GM21515 (cell line): Measurements from ENCODE around the gene PIP4P1.
"Not testable (repeated sequence)": the region's sequence is repeated elsewhere in the genome, so short reads cannot be mapped to it uniquely, and the experiment has no call there.

Source experiments
- ATAC-seq: cut with Tn5 transposase; IDR thresholded peaks from one replicate; pipeline ENCODE4 v1.9.1; 2021; ENCODE audit not compliant: unreplicated experiment

PIP4P1 gene

DNA sequence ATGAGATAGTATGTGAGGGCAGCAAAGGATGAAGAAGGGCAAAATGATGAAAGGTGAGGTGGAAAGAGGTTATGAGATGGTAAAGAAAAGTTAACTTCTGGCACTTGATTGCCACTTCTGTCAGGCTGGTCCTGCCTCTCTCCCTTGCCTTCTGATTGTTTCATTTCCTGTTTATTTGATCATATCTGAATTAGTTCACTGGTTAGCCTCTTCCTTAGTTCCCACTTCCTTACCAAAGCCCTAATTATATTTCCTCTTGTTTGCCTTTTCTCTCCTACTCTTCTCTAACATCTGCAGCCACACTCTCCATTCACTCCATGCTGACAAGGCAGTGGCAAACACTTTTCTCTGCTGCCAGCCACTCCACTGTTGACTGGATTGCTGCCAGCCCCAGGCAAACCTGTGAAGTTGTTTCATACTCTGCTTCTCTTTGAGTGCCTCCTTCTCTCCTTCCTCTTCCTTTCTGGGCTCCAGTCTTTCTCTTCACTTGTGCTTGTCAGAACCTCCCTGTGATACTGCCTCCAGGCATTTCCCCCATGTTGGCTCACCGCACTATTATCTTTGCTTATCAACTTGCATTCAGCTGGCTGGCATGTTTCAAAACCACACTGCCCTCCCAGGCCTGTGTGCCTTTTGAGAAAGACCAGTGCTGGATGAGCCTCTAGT is 16.1 kb upstream of the PIP4P1 start:
- no peak for ATAC-seq

DNA sequence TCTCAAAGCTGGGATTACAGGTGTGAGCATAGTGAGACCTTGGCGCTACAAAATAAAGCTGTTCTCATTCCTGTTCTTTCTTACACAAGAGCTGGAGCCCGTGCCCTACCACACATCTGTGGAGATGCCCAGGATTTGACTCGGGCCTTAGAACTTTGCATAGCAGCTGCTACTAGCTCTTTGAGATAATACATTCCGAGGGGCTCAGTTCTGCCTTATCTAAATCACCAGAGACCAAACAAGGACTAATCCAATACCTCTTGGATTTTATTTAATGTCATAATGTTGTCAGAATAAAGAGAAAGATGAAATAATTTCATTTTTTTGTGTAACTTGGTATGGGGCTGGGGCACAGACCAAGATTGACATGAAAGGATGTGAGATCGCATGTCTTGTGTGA is 15.5 kb upstream of the PIP4P1 start:
- no peak for ATAC-seq

- no peak for ATAC-seq
Measured at GRCh38 chr14:20472536-20473169, 11.4 kb upstream of the PIP4P1 start.

- ATAC-seq: no peak
Measured at GRCh38 chr14:20470603-20470901, 9.3 kb upstream of the PIP4P1 start.

DNA sequence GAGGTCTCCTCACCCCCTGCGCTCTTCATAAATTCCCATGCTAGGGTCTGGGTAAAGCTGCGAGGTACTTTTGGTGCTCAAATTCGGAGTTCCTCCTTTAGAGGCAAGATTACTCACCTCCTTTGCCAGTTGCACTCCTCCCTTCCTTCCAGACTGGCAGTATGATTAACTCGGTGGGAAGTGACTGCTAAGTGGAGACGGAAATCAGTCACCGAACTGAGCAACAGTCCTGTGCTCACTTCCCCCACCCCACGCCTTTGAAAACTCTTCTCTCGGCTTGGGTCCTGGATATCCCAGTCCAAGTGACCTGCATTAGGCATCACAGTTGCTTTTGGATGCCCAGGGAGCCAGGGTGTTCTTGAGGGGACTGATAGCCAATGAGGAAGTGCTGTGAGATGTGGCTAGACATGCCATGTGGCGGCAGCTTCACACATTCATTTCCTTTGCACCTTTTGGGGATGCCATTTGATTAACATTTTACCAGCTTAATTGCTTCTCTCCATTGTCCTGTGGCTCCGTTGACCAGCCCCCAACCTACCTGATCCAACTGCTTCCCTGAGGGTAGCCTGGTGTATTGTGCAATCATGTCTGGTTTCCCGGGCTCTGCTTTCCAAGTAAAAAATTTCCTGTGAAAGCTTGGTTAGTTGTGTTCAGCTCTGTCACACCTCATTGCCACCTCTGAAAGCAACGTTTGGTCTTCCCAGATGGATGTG is 8.8 kb upstream of the PIP4P1 start:
- peak; percentile 19 for ATAC-seq

GRCh38 chr14:20469242-20469889 is 8.1 kb upstream of the PIP4P1 start, which contains the start of gene PNP:
TSS of gene PNP (plus strand) at chr14:20469406. CDS start at chr14:20469525, 119 bp downstream.
- ATAC-seq: peak; percentile 94

- no peak for ATAC-seq
Measured at GRCh38 chr14:20468764-20469241, 7.6 kb upstream of the PIP4P1 start.

GRCh38 chr14:20460458-20461224 is 593 bp downstream of the PIP4P1 start:
- ATAC-seq: peak; percentile 6

- ATAC-seq: no peak
Measured at GRCh38 chr14:20458031-20458789, 3.0 kb downstream of the PIP4P1 start.

GRCh38 chr14:20456971-20457370 is 4.3 kb downstream of the PIP4P1 start:
- no peak for ATAC-seq

DNA sequence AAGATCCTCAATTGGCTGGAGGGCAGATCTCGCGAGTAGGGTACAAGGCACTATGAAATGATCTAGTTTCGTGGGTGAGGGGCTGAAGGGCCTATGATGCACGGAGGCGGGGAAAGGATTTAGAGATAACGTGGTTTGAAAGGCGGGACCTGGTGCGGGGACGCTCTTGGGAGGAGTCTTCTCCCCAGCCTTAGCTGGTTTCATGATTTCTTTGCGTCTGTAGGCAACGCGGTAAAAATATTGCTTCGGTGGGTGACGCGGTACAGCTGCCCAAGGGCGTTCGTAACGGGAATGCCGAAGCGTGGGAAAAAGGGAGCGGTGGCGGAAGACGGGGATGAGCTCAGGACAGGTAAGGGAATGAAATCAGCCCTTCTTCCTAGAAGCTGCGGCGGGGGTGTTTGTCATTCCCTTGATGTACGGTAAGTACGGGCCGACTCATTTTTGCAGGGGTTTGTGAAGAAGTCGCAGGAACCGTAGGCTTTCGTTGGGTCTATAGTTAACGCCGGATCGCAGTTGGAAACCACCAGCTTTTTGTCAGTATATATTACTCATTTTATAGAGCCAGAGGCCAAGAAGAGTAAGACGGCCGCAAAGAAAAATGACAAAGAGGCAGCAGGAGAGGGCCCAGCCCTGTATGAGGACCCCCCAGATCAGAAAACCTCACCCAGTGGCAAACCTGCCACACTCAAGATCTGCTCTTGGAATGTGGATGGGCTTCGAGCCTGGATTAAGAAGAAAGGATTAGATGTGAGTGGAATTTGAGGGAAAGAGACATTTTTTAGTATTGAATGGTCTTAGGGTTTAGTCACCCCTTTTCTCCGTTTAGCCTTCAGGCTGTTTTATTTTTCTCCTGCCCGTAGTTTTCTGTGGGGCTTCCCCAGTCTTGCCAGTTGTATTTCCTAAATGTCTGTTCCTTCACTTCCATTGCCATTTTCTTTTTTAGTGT is 5.6 kb downstream of the PIP4P1 start:
- ATAC-seq: peak; percentile 46

GRCh38 chr14:20454516-20455354 is 6.5 kb downstream of the PIP4P1 start, which contains the start of the genes APEX1 and OSGEP:
TSS of gene APEX1 (plus strand) at chr14:20455226. CDS start at chr14:20455646, 420 bp downstream.
TSS of gene OSGEP (minus strand) at chr14:20454812. CDS start at chr14:20454683, 129 bp downstream.
- peak; percentile 81 for ATAC-seq

GRCh38 chr14:20452831-20453230 is 8.4 kb downstream of the PIP4P1 start:
- ATAC-seq: not testable (repeated sequence)

DNA sequence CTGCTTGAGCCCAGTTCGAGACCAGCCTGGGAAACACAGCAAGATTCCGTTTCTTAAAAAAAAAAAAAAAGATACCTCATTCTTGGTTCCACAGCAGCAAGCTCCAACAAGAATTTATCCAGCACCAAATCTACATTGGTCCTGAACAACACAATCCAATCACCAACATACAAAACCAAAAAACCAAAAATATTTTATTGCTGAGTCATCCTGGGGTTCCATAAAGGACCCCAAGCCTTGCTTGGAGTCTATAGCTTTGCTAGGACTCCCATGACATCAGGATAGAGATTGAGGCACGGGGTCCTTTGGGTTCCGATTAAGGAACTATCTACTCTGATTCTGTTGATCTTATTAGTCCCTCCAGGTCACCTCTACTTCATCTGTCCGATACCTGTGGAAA is 14.3 kb downstream of the PIP4P1 start:
- ATAC-seq: no peak

- not testable (repeated sequence) for ATAC-seq
Measured at GRCh38 chr14:20443650-20444049, 17.6 kb downstream of the PIP4P1 start.

DNA sequence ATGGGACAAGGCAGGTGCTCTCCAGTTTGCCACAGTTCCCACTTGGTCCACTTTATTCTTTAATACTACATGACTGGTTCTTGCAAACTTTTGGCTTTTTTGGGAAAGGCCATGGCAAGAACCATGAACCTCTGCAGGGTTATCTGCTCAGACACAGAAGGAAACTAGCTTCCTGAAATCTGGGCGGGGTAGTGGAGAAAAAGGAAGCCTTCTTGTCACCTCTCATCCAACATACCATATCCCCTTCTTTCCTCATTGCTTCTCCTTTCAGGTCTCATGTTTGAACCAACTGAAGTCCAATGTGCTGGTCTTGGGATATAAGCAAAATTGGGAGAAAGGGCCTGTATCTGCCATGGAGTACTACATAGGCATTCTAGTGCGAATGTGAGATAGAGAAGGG is 19.8 kb downstream of the PIP4P1 start:
- no peak for ATAC-seq

GRCh38 chr14:20440882-20441281 is 20.4 kb downstream of the PIP4P1 start:
- no peak for ATAC-seq

DNA sequence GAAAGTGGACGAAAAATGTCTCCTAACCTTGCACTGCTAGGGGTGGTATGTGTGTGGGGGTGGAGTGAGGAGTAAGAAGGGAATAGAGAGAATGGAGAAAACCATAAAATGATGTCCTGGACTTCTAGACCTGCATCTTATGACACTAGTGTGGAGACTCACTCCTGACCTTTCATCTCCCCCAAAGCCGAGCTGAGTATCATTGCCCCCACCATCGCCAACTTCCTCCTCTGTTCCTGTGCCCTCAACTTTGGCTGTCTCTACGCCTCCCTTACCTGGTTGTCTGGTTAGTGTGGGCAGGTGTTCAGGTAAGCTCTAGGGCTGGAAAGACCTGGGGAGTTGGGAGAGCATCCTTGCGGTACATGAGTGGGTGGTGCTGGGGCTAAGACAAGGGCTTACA is 20.8 kb downstream of the PIP4P1 start:
- ATAC-seq: no peak
